HG03521 (cell line): ENCODE measurements around the gene PLK1.
"Not testable (repeated sequence)": the region's sequence is repeated elsewhere in the genome, so short reads cannot be mapped to it uniquely, and the experiment has no call there.

ENCODE experiments used
- ATAC-seq: cut with Tn5 transposase; IDR thresholded peaks from one replicate; pipeline ENCODE4 v1.9.1; 2021; ENCODE audit warnings: mild to moderate bottlenecking, moderate library complexity; ENCODE audit not compliant: unreplicated experiment

The PLK1 gene

DNA sequence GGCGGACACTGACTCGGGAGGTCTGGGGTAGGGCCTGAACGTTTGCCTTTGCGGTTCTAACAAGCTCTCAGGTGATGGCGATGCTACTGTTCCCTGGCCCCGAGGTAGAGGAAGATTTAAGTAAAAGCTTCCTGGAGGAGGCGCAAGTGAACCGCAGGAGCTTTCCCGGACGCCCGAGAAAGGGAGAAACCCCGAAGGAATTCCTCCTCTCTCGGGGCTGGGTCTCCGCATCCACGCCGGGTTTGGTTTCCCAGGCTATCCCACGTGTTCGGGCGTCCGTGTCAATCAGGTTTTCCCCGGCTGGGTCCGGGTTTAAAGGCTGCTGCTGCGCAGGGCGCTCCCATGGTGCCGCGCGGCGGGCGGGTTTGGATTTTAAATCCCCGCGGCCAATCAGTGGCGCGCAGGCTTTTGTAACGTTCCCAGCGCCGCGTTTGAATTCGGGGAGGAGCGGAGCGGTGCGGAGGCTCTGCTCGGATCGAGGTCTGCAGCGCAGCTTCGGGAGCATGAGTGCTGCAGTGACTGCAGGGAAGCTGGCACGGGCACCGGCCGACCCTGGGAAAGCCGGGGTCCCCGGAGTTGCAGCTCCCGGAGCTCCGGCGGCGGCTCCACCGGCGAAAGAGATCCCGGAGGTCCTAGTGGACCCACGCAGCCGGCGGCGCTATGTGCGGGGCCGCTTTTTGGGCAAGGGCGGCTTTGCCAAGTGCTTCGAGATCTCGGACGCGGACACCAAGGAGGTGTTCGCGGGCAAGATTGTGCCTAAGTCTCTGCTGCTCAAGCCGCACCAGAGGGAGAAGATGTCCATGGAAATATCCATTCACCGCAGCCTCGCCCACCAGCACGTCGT, at the start of gene PLK1:
Gene PLK1, plus strand, starts transcription at position 460 of the 844 bp plus-strand sequence. Its CDS starts 44 bp downstream, at position 504.
- ATAC-seq, result peak; percentile 88

DNA sequence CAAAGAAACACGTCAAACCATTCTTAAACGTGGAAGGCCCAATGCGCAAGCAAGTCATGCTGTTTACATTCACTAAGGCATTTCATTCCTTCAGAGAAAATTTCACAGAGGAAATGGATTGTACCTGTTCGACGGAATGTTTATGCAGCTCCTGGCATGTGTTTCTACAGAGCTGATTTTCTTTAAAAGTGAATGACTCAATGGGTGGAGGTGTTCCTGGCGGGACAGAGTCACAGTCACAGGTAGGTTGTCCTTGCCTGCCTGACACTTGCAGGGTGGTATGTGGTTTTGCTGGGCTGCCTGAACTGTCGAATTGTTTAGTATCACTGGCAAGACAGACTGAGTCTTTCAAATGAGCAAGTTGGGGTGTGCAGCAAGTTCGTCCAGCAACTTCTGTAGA, 49.2 kb upstream of the PLK1 start:
- ATAC-seq, result no peak

DNA sequence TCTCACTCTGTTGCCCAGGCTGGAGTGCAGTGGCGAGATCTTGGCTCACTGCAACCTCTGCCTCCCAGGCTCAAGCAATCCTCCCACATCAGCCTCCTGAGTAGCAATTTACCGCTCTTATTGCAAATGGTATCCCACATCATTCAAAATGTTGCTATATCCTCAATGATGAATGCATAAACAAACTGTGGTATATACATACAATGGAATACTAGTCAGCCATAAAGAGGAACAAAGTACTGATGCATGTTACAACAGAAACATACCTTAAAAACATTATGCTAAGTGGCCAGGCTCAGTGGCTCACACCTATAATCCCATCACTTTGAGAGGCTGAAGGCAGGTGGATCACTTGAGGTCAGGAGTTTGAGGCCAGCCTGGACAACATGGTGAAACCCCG, 46.8 kb upstream of the PLK1 start:
- not testable (repeated sequence) for ATAC-seq

GRCh38 chr16:23634461-23635036, 44.1 kb upstream of the PLK1 start:
- no peak for ATAC-seq

DNA sequence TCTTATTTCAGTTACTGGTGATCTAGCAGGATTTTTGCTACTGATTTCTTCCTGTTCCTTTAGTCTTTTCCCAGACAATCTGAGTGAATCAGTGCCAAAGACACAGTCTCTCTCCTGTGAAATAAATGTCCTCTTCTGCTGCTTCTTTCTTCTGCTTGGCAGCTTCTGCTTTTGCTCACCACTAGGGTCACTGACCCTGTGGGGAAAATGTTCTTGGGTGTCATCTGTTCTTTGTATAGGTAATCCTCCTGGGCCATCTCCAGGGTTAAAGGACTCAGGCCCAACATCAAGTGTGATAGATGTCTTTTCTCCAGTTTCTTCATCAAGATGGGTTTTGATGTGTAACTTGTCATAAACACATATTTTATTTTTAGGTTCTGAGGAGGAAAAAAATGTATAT, 42.7 kb upstream of the PLK1 start:
- ATAC-seq, result no peak

DNA sequence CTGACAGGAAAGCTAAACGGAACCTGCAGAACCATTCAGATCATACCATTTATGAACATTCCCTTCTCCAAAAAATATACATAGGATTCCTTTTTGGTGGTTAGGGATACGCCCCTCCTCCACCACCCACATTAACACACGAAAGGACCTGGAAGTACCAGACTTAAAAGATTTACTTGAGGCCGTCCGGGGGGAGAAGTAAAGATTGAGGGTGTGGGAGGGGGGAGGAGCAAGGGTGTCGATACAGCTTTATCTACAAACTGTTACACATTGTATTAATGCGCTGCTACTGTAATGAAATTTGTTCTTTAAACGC, 38.1 kb upstream of the PLK1 start:
- no peak for ATAC-seq

GRCh38 chr16:23640931-23641765, 37.5 kb upstream of the PLK1 start, which contains the start of the genes DCTN5 and PALB2:
TSS of gene DCTN5 (plus strand) at chr16:23641466. CDS start at chr16:23641543, 77 bp downstream.
TSS of gene PALB2 (minus strand) at chr16:23641310. CDS start at chr16:23641157, 153 bp downstream.
- peak; percentile 94 for ATAC-seq

DNA sequence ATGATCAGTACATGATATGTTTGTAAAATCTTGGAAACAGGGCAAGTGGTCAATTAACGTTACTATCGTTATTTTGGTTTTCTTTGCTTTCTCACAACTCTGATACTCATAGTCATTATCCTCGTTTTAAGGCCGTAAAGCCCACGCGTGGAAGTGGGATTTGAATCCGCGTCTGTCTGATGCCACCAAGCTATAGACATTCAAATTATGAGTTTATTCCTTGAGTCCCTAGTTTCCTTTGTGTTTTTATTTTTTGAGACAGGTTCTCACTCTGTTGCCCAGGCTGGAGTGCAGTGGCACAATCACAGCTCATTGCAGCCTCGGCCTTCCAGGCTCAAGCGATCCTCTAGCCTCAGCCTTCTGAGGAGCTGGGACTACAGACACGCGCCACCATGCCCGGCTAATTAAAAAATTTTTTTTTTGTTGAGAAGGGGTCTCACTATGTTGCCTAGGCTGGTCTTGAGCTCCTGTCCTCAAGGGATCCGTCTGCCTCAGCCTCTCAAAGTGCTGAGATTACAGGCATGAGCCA, 36.4 kb upstream of the PLK1 start:
- ATAC-seq, result no peak

- no peak for ATAC-seq
Measured at GRCh38 chr16:23650674-23651416, 27.8 kb upstream of the PLK1 start.

DNA sequence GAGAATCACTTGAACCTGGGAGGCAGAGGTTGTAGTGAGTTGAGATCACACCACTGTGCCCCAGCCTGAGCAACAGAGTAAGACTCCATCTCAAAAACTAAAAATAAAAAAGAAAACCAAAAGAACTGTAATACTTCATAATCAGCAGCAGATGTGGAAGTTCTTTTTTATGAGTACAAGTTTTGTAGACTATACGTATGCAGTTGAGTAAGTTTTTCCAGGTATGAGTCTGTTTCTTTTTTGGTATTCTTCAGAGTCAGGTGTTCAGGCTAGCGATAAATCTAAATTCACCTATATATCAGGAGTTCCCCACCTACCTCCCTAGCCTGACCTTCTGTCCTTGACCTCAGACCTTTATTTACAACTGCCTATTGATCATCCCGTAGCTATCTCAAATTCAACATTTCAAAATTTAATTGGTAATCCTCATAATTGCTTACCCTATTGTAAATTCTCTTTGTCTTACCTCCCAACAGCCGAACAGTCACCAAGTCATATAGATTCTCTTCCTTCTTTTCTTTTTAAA, 26.7 kb upstream of the PLK1 start:
- no peak for ATAC-seq

DNA sequence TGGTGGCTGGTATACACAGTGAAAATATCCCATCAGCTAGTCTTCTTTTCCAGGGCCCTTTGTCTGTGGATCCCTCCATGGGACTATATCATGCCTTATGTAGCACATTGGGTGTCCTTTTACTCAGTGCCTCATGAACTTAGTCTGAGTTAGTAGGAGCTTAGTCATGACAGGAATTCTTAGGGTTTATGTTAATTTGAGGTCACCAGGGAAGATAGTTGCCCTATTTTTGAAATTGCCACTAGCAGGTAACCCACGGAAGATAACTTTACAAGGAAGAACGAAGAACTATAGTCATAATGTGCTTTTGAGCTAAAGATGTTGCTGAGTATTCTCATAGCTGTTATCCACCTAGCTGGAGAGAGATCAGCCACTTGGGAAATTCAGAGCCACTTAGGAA, 14.8 kb upstream of the PLK1 start:
- no peak for ATAC-seq

DNA sequence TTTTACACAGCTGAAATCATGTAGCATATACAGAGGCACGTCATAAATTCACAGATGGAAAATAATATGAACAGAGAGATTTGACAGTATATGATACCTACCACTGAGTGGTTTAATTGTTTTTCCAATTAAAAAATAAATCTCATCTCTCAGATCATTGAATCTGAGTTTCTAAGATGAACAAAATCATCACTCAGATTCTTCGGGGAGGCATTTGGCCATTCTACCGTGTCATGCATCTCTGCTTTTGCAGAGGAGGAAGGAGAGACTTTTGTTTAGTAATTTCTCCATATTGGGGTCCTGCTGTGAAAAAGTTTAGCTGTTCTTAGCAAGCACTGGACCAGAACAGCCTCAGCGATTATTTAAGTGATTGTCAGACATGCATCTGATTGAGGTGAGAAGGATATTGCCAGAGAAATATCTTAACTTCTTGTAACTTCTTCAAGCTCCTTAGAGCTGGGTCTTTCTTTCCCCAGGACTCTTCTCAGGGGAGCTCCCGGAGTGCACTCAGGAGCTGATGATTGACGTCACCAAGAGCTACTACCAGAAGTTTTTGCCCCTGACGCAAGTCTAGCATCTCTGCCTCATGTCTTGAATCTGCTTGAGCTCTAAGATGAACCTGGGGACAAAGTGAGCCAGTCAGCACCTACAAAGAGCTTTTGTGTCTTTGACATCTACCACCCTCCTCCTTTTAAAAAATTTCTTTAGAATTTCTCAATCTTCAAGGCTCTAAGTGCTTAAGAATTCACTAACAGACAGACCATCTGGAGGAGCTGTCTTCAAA, 11.9 kb upstream of the PLK1 start:
- ATAC-seq, result no peak

DNA sequence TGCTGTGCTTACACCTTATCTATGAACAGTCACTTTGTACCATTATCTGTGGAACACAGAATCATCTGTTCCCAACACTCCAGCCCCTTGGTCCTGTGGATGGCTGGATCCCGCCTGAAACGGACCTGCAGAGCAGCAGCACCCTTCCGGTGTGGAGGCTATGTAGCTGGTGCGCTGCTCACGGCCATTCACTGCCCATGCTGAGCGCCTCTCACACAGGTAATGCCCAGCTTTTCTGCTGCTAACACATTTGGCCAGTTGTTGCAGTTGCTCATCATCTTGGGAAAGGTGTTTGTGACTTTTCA, 11.4 kb upstream of the PLK1 start:
- no peak for ATAC-seq

DNA sequence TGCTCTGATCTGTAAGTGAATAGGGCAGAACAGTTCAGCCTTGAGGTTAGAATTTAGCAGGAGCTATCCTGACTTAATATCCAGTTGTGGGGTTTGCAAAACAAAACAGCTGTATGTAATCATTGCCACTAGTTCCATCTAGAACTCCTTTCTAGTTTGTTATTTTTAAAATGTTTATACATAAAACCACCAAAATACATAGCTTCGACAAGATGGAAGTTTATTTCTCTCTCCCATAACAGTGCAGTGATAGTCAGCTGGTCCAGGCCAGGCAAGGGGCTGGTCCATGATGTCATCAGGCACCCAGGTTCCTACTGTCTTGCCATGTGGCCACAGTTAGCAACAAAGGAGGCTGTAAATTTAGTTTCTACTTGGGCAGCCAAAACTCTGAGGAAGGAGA, 10.5 kb upstream of the PLK1 start:
- ATAC-seq, result no peak

- ATAC-seq, result no peak
Measured at GRCh38 chr16:23668873-23669272, 9.8 kb upstream of the PLK1 start.

- ATAC-seq, result peak; percentile 97
Measured at GRCh38 chr16:23670137-23670776, 8.4 kb upstream of the PLK1 start.

GRCh38 chr16:23673971-23674614, 4.6 kb upstream of the PLK1 start:
- no peak for ATAC-seq

DNA sequence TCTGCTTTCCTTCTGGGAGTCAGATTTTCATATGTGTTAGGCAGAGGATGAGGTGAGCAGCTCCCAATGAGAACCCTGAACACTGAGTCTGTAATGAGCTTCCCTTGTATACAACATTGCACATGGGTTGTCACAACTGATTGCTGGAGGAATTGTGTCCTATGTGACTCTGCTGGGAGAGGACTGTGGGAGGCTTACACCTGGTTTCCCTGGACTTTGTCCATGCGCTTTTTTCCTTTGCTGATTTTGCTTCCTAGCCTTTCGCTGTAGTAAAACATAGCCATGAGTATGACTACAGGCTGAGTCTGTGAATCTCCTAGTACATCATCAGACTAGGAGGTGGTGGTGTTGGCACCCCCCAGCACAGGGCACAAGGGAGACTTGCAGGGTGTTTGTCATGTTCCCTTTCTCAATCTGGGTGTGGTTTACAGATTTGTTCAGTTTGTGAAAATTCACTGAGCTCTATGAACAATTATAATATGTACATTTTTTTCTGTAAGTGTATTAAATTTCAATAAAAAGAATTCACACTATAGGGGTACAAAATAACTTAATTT, 1.7 kb upstream of the PLK1 start:
- no peak for ATAC-seq
